ENCODE measurements around the gene NTM.

DNA sequence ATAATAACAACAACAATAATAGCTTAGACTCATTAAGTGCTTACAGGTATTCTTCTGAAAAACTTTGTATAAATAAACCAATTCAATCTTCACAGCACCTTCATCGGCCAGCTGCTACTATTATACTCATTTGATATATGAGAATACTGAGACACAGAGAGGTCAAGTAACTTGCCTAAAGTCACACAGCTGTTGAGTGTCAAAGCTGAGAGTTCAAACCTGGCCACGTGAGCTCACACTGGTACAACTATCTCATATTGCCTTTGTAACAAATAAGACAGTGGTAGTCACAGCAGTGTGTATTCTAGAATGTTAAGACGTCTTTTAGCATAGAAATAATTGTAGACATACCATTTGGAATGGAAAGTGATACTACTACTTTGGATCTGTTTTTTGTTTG is 268.5 kb downstream of the NTM start:
- TF ChIP-seq, protein P1, sequence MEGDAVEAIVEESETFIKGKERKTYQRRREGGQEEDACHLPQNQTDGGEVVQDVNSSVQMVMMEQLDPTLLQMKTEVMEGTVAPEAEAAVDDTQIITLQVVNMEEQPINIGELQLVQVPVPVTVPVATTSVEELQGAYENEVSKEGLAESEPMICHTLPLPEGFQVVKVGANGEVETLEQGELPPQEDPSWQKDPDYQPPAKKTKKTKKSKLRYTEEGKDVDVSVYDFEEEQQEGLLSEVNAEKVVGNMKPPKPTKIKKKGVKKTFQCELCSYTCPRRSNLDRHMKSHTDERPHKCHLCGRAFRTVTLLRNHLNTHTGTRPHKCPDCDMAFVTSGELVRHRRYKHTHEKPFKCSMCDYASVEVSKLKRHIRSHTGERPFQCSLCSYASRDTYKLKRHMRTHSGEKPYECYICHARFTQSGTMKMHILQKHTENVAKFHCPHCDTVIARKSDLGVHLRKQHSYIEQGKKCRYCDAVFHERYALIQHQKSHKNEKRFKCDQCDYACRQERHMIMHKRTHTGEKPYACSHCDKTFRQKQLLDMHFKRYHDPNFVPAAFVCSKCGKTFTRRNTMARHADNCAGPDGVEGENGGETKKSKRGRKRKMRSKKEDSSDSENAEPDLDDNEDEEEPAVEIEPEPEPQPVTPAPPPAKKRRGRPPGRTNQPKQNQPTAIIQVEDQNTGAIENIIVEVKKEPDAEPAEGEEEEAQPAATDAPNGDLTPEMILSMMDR (IDR thresholded peaks at IDR 0.05) = no peak
- TF ChIP-seq POLR2A (IDR thresholded peaks at IDR 0.05) = no peak
